Measurements from ENCODE around the gene ARAP1.

DNA sequence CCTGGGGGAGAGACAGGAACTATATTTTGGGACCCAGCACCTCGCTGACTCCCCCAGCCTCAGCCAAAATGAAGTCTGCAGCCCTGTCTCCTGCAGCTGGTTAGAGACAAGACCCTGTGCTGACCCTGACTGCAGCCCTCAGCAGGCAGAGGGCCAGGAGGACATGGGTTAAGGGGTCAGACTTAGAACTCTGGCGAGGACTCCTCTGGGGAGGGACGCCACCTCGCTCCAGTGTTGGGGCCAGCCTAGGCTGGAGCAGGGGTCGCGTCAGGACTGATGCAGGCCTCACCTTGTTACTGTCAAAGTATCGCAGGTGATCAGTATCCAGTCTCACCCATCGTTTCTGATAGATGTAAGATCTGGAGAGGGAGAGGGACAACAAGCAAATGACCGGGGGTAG, 41.1 kb downstream of the ARAP1 start:
- TF ChIP-seq POLR2A (IDR thresholded peaks at IDR 0.05) (no peak), POLR2AphosphoS5 (IDR thresholded peaks at IDR 0.05) (no peak)
- TF ChIP-seq, protein P1, sequence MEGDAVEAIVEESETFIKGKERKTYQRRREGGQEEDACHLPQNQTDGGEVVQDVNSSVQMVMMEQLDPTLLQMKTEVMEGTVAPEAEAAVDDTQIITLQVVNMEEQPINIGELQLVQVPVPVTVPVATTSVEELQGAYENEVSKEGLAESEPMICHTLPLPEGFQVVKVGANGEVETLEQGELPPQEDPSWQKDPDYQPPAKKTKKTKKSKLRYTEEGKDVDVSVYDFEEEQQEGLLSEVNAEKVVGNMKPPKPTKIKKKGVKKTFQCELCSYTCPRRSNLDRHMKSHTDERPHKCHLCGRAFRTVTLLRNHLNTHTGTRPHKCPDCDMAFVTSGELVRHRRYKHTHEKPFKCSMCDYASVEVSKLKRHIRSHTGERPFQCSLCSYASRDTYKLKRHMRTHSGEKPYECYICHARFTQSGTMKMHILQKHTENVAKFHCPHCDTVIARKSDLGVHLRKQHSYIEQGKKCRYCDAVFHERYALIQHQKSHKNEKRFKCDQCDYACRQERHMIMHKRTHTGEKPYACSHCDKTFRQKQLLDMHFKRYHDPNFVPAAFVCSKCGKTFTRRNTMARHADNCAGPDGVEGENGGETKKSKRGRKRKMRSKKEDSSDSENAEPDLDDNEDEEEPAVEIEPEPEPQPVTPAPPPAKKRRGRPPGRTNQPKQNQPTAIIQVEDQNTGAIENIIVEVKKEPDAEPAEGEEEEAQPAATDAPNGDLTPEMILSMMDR (IDR thresholded peaks at IDR 0.05) = no peak
